Ascending aorta (tissue), 2 donors: ENCODE results near the gene PCDHGA1. TPM values are rescaled to one million over a fixed set of nuclear protein-coding genes. Genes with fewer than 3 reads are reported as not detected.
A peak's percentile ranks its signal among the peaks of the same experiment; 100 is the strongest.

ENCODE experiments used
- DNase-seq, 2 donors: peaks; one replicate each; pipeline ENCODE4 v3.0.0-alpha.2; 2019; ENCODE audit warnings: low spot score in 2 of 2
- H3K27ac ChIP-seq, 2 donors: fragments of 200-600 bp; sonication (generic); one replicate each; pipeline ENCODE4 v1.5.1; 2016 to 2017; ENCODE audit warnings: mild to moderate bottlenecking in 1 of 2
- H3K27me3 ChIP-seq: fragments of 200-600 bp; sonication (generic); one replicate; pipeline ENCODE4 v1.5.1; 2017
- H3K36me3 ChIP-seq, 2 donors: fragments of 200-600 bp; sonication (generic); one replicate each; pipeline ENCODE4 v1.5.1; 2016
- H3K4me1 ChIP-seq, 2 donors: fragments of 200-600 bp; sonication (generic); one replicate each; pipeline ENCODE4 v1.5.1; 2016 to 2017; ENCODE audit warnings: mild to moderate bottlenecking in 1 of 2
- H3K4me3 ChIP-seq, 2 donors: fragments of 200-600 bp; sonication (generic); one replicate each; pipeline ENCODE4 v1.5.1; 2016 to 2017; ENCODE audit warnings: mild to moderate bottlenecking in 1 of 2
- H3K9me3 ChIP-seq, 2 donors: fragments of 200-600 bp; sonication (generic); one replicate each; pipeline ENCODE4 v1.5.1; 2016
- intact Hi-C: fragments of 100-400 bp; cut with DNase I; formaldehyde crosslinking; loops from one replicate; pipeline ENCODE4 v1.15.1; 2023
- total RNA-seq: library from RNA; depleted of rRNA; stranded (reverse); fragments of >200 nt; gene quantifications from one replicate; pipeline ENCODE4 v1.1.0, GENCODE V29; 2016
- TF ChIP-seq, protein P1 (sequence below), 3 experiments: fragments of 200-600 bp in 2 of 3; fragments of 450-650 bp in 1 of 3; sonication (generic) in 2 of 3; IDR thresholded peaks; one replicate each; pipeline ENCODE4 v1.5.1; 2016 to 2019; ENCODE audit warnings: antibody characterized with exemption in 3 of 3, mild to moderate bottlenecking in 1 of 3, moderate library complexity in 1 of 3

Gene PCDHGA1
- total RNA-seq, 1 donor from 2014 or later = not detected

DNA sequence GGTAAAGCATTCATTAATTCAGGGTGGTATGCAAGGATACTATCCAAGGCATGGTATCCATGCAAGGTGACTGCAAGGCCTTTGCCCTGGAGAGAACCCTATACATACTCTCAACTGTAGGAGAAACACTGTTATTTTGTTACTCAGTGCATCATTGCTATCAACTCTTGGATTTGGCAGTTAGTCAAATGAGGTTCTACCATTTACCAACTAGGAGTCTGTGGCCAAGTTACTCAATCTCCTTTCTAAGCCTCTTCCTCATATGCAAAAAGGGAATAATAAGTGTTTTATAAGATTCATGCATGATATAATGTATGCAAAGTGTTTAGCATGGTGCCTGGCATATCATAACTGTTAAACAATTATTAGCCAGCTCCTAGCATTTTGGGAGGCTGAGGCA lies 149.5 kb downstream of the PCDHGA1 start:
- Histone ChIP-seq H3K9me3 (no peaks in the 10 kb centered on the region), H3K27ac (no peak overlapping the region), H3K4me1 (peaks cover 25 to 57% of the 10 kb centered on the region in 2 donors), H3K27me3 (no peaks in the 10 kb centered on the region), H3K36me3 (no peaks in the 10 kb centered on the region), H3K4me3 (peak overlapping the region in 1 of 2 donors; percentile 83)
- no peak for DNase-seq
- TF ChIP-seq, protein P1, sequence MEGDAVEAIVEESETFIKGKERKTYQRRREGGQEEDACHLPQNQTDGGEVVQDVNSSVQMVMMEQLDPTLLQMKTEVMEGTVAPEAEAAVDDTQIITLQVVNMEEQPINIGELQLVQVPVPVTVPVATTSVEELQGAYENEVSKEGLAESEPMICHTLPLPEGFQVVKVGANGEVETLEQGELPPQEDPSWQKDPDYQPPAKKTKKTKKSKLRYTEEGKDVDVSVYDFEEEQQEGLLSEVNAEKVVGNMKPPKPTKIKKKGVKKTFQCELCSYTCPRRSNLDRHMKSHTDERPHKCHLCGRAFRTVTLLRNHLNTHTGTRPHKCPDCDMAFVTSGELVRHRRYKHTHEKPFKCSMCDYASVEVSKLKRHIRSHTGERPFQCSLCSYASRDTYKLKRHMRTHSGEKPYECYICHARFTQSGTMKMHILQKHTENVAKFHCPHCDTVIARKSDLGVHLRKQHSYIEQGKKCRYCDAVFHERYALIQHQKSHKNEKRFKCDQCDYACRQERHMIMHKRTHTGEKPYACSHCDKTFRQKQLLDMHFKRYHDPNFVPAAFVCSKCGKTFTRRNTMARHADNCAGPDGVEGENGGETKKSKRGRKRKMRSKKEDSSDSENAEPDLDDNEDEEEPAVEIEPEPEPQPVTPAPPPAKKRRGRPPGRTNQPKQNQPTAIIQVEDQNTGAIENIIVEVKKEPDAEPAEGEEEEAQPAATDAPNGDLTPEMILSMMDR (IDR thresholded peaks at IDR 0.05) = no peak
- intact Hi-C loops = loop anchor here (5.0 kb wide), 1 partner anchor 138 kb away; the partner anchor contains the start of gene DIAPH1

DNA sequence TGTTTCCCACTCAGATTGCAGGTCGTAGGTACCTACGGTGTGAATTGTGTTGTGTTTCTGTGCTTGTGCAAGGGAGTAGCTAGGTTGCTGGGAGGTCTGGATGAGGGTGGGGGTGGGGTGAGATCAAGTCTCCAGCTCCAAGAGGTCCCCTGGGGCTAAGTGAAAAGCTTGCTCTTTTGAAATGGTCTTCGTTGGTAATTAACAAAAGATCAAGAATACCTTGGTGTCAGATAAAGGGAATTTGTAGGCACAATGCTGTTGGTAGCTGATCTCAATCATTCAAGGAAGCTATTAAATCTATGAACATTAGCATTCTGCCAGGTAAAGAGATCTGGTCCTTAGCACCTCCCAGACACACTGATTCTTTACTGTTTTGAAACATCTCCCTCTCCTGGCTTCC lies 153.6 kb downstream of the PCDHGA1 start:
- H3K9me3 ChIP-seq = no peaks in the 10 kb centered on the region
- no peak overlapping the region for H3K27ac ChIP-seq
- intact Hi-C loops = no loop called here
- peaks cover 18 to 45% of the 10 kb centered on the region in 2 donors for H3K4me1 ChIP-seq
- H3K4me3 ChIP-seq = peak overlapping the region; percentile 45 to 62
- TF ChIP-seq, protein P1 (IDR thresholded peaks at IDR 0.05) = no peak
- no peaks in the 10 kb centered on the region for H3K27me3 ChIP-seq
- no peak for DNase-seq
- peaks cover 4 to 9% of the 10 kb centered on the region in 2 donors for H3K36me3 ChIP-seq

DNA sequence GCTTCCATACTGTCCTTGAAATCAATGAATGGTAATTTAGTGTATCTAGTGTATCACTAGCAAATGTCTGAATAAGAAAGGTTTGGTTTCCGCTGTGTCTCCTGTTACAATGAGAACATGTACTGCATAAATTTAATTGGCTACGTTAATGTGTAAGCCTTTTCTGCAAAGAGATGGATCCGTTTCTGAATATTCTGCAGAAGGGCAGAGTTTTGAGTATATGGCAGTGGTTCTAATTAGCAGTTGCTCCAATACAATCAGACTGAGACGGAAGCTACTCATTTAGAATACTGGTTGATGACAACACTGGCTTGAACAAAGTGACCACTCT lies 154.0 kb downstream of the PCDHGA1 start:
- Histone ChIP-seq H3K4me1 (peaks cover 18 to 45% of the 10 kb centered on the region in 2 donors), H3K27ac (no peak overlapping the region), H3K9me3 (no peaks in the 10 kb centered on the region), H3K36me3 (peaks cover 4 to 9% of the 10 kb centered on the region in 2 donors), H3K4me3 (peak overlapping the region; percentile 45 to 62), H3K27me3 (no peaks in the 10 kb centered on the region)
- TF ChIP-seq, protein P1 (IDR thresholded peaks at IDR 0.05) = no peak
- no peak for DNase-seq
- intact Hi-C loops = no loop called here

DNA sequence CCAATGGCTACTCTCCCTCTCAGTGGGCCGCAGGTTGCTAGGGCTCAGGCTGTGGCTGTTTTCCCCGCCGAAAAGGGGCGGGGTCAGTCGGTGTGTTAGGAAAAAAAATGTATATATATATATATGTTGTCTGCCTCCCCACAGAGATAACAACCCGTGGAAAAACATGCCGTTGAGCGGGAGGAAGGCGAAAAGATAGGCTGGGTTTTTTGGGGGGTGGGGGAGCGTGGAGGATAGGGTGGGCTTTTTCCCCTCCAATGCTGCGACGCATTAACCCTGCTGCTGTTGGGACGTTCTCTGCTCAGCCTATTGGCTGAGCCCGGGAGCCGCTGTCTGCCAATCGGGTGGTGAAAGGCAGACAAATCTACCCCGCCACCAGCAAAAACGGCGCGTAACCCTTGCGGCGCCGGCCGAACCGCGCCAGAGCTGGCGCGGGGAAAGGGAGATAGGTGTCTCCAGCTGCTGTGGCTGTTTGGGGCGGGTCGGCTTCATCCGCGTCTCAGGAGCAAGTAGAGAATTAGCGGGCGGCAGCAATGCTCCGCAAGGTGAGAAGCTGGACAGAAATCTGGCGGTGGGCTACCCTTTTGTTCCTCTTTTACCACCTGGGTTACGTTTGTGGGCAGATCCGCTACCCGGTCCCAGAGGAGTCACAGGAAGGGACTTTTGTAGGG lies 154.5 kb downstream of the PCDHGA1 start, which contains the start of gene PCDHGC4:
Gene PCDHGC4 (plus strand): TSS at position 390 of the 671 bp plus-strand sequence. CDS start 144 bp downstream, at position 534.
- TF ChIP-seq, protein P1 (IDR thresholded peaks at IDR 0.05) = no peak
- intact Hi-C loops = no loop called here

DNA sequence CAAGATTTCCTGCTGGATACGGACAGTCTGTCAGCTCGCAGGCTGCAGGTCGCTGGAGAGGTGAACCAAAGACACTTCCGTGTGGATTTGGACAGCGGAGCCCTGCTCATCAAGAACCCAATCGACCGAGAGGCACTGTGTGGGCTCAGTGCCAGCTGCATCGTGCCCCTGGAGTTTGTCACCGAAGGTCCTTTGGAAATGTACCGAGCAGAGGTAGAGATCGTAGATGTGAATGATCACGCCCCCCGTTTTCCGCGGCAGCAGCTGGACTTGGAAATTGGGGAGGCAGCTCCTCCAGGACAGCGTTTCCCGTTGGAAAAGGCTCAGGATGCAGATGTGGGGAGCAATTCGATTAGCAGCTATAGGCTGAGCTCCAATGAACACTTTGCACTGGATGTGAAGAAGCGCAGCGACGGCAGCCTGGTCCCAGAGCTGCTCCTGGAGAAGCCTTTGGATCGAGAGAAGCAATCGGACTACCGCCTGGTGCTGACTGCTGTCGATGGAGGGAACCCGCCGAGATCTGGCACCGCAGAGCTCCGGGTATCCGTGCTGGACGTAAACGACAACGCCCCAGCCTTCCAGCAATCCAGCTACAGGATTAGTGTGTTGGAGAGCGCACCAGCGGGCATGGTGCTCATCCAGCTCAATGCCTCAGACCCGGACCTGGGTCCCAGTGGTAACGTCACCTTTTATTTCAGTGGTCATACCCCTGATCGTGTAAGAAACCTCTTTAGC lies 155.2 kb downstream of the PCDHGA1 start:
- H3K4me3 ChIP-seq = peak overlapping the region; percentile 45 to 62
- H3K9me3 ChIP-seq = no peaks in the 10 kb centered on the region
- intact Hi-C loops = no loop called here
- no peak overlapping the region for H3K27ac ChIP-seq
- H3K27me3 ChIP-seq = no peaks in the 10 kb centered on the region
- DNase-seq = no peak
- TF ChIP-seq, protein P1 (IDR thresholded peaks at IDR 0.05) = no peak
- peaks cover 12 to 37% of the 10 kb centered on the region in 2 donors for H3K4me1 ChIP-seq
- peaks cover 9% of the 10 kb centered on the region in 2 donors for H3K36me3 ChIP-seq

More for the DNA sequence above, 154.5 kb downstream of the PCDHGA1 start, which contains the start of gene PCDHGC4:
- peaks cover 15 to 44% of the 10 kb centered on the region in 2 donors for H3K4me1 ChIP-seq
- H3K4me3 ChIP-seq = peak within 1 kb of the TSS; percentile 45 to 62
- DNase-seq = no peak
- peak within 1 kb of the TSS in 1 of 2 donors; percentile 31 for H3K27ac ChIP-seq
- H3K9me3 ChIP-seq = no peaks in the 10 kb centered on the region
- no peaks in the 10 kb centered on the region for H3K27me3 ChIP-seq
- peaks cover 4 to 9% of the 10 kb centered on the region in 2 donors for H3K36me3 ChIP-seq
